Lower leg skin (tissue), 4 donors: ENCODE data around the gene VPS16. TPM values are rescaled to one million over a fixed set of nuclear protein-coding genes. Genes with fewer than 3 reads are reported as not detected.

ENCODE experiments used
- DNase-seq, 2 donors: peaks; one replicate each; pipeline ENCODE4 v3.0.0-alpha.2; 2019; ENCODE audit warnings: low spot score in 2 of 2
- H3K4me3 ChIP-seq: fragments of 200-600 bp; sonication (generic); 2 replicates; pipeline ENCODE4 v1.5.1; 2017; ENCODE audit warnings: mild to moderate bottlenecking, low read depth; ENCODE audit not compliant: poor library complexity, severe bottlenecking
- CTCF ChIP-seq, 3 donors: fragments of 450-650 bp; IDR thresholded peaks; one replicate each; pipeline ENCODE4 v1.5.1; 2016; ENCODE audit warnings: antibody characterized with exemption in 3 of 3, mild to moderate bottlenecking in 3 of 3, moderate library complexity in 2 of 3
- POLR2A ChIP-seq, 2 donors: fragments of 450-650 bp; IDR thresholded peaks; one replicate each; pipeline ENCODE4 v1.6.1; 2016 to 2017; ENCODE audit warnings: antibody characterized with exemption in 2 of 2, mild to moderate bottlenecking in 1 of 2, moderate library complexity in 1 of 2
- WGBS, 2 donors: methylation state at CpG; one replicate each; pipeline ENCODE4 v1.1.5; 2018; 5-methylcytosine and 5-hydroxymethylcytosine counted together
- intact Hi-C: fragments of 100-400 bp; cut with DNase I; formaldehyde crosslinking; loops from one replicate; pipeline ENCODE4 v1.15.0; 2023; ENCODE audit warnings: low total_unique reads
- total RNA-seq, 4 donors: library from RNA; depleted of rRNA; stranded (reverse); fragments of >200 nt; gene quantifications; one replicate each; pipeline ENCODE4 v1.1.0, GENCODE V29; 2016

The VPS16 gene
- total RNA-seq, 4 donors from 2014 or later, result 34.9 to 39.2 (median 37.7) TPM

- intact Hi-C loops, result no loop called here
- DNase-seq, result no peak
- WGBS, 2 donors, result 94 to 97% methylated on average over 6 of the region's 6 CpGs
- H3K4me3 ChIP-seq, result no peak overlapping the region
- no peak for TF ChIP-seq POLR2A (IDR thresholded peaks at IDR 0.05)
- TF ChIP-seq CTCF (IDR thresholded peaks at IDR 0.05), result no peak
These were observed 63.1 kb downstream of the VPS16 start for GRCh38 chr20:2903686-2904085.

- no peak overlapping the region for H3K4me3 ChIP-seq
- intact Hi-C loops, result no loop called here
- WGBS, 2 donors, result 76 to 82% methylated on average over 3 of the region's 3 CpGs
- TF ChIP-seq CTCF (IDR thresholded peaks at IDR 0.05) (no peak), POLR2A (IDR thresholded peaks at IDR 0.05) (no peak)
- DNase-seq, result no peak
These were observed 67.0 kb downstream of the VPS16 start for GRCh38 chr20:2907519-2907918.

GRCh38 chr20:2909953-2910352 lies 69.4 kb downstream of the VPS16 start:
- intact Hi-C loops, result no loop called here
- WGBS, 2 donors, result 95% methylated on average over 2 of the region's 2 CpGs; no CpG with 5 or more reads in 1 of the 2 donors
- TF ChIP-seq POLR2A (IDR thresholded peaks at IDR 0.05) (no peak), CTCF (IDR thresholded peaks at IDR 0.05) (no peak)
- H3K4me3 ChIP-seq, result no peak overlapping the region
- DNase-seq, result no peak

- intact Hi-C loops, result no loop called here
- no peak for TF ChIP-seq POLR2A (IDR thresholded peaks at IDR 0.05)
- no peak for TF ChIP-seq CTCF (IDR thresholded peaks at IDR 0.05)
- H3K4me3 ChIP-seq, result no peak overlapping the region
- no peak for DNase-seq
These were observed 70.7 kb downstream of the VPS16 start for GRCh38 chr20:2911200-2911599.

GRCh38 chr20:2914160-2914559 lies 73.6 kb downstream of the VPS16 start:
- no peak for DNase-seq
- TF ChIP-seq CTCF (IDR thresholded peaks at IDR 0.05), result no peak
- TF ChIP-seq POLR2A (IDR thresholded peaks at IDR 0.05), result no peak
- intact Hi-C loops, result no loop called here
- no peak overlapping the region for H3K4me3 ChIP-seq

Other genes with a start within 250 kb of the VPS16 start
- gene NOP56, start 188.1 kb upstream of the VPS16 start, total RNA-seq, result 10 to 100 TPM; 51.5 to 64.7 (median 56.6) TPM
- 100 to 1,000 TPM; 121 to 151 (median 126) TPM for gene IDH3B, start 176.5 kb upstream of the VPS16 start, total RNA-seq
- 1 to 10 TPM; 5.0 to 9.9 (median 7.7) TPM for gene EBF4, start 148.0 kb upstream of the VPS16 start, total RNA-seq
- 1 to 10 TPM in 3 of 4 donors, under 1 TPM in 1; 0.12 to 3.6 (median 1.4) TPM for gene CPXM1, start 40.1 kb upstream of the VPS16 start, total RNA-seq
- not detected for gene C20orf141, start 25.8 kb upstream of the VPS16 start, total RNA-seq
- gene TMEM239, start 24.4 kb upstream of the VPS16 start, total RNA-seq, result not detected
- gene PCED1A, start 90 bp upstream of the VPS16 start, total RNA-seq, result 10 to 100 TPM; 10.6 to 16.6 (median 13.1) TPM
- 10 to 100 TPM; 50.7 to 96.7 (median 64.1) TPM for gene PTPRA, start 32.7 kb downstream of the VPS16 start, total RNA-seq
- not detected for gene GNRH2, start 202.9 kb downstream of the VPS16 start, total RNA-seq
- gene MRPS26, start 205.3 kb downstream of the VPS16 start, total RNA-seq, result 10 to 100 TPM; 71.5 to 86.4 (median 76.5) TPM
- gene OXT, start 230.9 kb downstream of the VPS16 start, total RNA-seq, result not detected
- not detected for gene AVP, start 244.0 kb downstream of the VPS16 start, total RNA-seq